Measurements from ENCODE around the gene CLMP.

Gene CLMP

DNA sequence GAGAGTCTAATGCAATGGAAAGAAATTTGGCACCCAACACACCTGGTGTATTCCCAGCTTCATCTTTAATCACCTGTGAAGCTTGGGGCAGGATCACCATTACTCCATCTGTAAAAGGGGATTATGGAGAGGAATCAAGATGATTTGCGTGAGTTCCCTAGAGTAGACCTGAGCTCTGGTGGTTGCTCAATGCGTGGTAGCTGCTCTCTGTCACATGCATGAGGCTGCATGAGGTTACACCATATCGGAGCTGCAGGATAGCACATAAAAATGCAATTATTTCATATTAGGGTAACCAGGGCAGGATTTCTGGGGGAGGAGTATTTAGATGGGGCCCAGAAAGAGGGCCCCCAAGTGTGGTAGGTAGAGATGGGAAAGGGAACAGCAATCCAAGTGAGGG, 35.3 kb upstream of the CLMP start:
- H3K27me3 ChIP-seq (ENCODE audit: control insufficient read depth, low read length), result peaks cover 20% of the 10 kb centered on the region
- H3K79me2 ChIP-seq (ENCODE audit: control insufficient read depth, low read length), result no peaks in the 10 kb centered on the region
- no peak overlapping the region for H3K4me2 ChIP-seq (ENCODE audit: low read length)
- H3K36me3 ChIP-seq (ENCODE audit: control insufficient read depth, low read length), result no peaks in the 10 kb centered on the region
- H3K9me3 ChIP-seq (ENCODE audit: control insufficient read depth, insufficient read depth, low read length), result no peaks in the 10 kb centered on the region
- H3F3A ChIP-seq (ENCODE audit: control insufficient read depth, insufficient read depth), result no peaks in the 10 kb centered on the region
- H3K9me2 ChIP-seq (replicated peaks; ENCODE audit: control insufficient read depth, low read length), result no peaks in the 10 kb centered on the region
- H3K4me1 ChIP-seq (ENCODE audit: control insufficient read depth, low read length), result peaks cover 5% of the 10 kb centered on the region; the same call in 1 of the 2 replicates
- H3K27ac ChIP-seq (ENCODE audit: low read depth, low read length), result no peak overlapping the region
- no peaks in the 10 kb centered on the region for H4K20me1 ChIP-seq (ENCODE audit: control insufficient read depth, insufficient read depth, low read depth, low read length)
- no peak overlapping the region for H3K4me3 ChIP-seq (ENCODE audit: low read length)
- TF ChIP-seq, protein P1, sequence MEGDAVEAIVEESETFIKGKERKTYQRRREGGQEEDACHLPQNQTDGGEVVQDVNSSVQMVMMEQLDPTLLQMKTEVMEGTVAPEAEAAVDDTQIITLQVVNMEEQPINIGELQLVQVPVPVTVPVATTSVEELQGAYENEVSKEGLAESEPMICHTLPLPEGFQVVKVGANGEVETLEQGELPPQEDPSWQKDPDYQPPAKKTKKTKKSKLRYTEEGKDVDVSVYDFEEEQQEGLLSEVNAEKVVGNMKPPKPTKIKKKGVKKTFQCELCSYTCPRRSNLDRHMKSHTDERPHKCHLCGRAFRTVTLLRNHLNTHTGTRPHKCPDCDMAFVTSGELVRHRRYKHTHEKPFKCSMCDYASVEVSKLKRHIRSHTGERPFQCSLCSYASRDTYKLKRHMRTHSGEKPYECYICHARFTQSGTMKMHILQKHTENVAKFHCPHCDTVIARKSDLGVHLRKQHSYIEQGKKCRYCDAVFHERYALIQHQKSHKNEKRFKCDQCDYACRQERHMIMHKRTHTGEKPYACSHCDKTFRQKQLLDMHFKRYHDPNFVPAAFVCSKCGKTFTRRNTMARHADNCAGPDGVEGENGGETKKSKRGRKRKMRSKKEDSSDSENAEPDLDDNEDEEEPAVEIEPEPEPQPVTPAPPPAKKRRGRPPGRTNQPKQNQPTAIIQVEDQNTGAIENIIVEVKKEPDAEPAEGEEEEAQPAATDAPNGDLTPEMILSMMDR (IDR thresholded peaks at IDR 0.05; ENCODE audit: low read depth, low read length, poor library complexity, severe bottlenecking), result no peak
- no peak for TF ChIP-seq EZH2phosphoT487 (IDR thresholded peaks at IDR 0.05; ENCODE audit: borderline replicate concordance, low read length)

DNA sequence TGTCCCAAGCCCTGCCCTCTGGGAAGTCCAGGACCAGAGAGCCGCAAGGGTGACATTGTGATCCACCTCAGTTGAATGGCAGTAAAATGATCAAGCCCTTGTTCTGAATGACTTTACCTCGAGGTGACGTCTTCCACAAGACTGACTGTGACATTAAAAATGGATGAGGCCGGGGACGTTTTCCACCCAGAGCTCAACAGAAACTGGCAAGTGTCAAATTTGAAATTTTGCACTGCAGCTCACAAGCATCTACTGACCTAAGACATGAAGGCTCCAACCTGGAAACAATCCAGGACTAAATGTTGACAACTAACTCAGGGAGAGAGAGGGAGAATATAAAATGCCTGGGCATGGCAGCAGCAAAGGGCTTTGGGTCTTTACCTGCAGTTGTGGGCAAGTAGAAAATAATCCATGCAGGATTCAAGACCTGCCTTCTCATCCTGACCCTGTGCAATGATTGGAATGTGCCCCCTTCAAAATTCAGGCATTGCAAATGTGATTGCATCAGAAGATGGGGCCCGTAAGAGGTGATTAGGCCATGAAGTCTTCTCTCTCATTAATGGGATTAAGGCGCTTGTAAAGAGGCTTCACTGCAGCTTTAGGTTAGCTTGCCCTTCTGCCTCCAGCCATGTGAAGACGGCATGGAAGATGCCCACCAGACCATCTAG, 33.6 kb upstream of the CLMP start:
- no peak overlapping the region for H3K4me3 ChIP-seq (ENCODE audit: low read length)
- no peaks in the 10 kb centered on the region for H3K79me2 ChIP-seq (ENCODE audit: control insufficient read depth, low read length)

DNA sequence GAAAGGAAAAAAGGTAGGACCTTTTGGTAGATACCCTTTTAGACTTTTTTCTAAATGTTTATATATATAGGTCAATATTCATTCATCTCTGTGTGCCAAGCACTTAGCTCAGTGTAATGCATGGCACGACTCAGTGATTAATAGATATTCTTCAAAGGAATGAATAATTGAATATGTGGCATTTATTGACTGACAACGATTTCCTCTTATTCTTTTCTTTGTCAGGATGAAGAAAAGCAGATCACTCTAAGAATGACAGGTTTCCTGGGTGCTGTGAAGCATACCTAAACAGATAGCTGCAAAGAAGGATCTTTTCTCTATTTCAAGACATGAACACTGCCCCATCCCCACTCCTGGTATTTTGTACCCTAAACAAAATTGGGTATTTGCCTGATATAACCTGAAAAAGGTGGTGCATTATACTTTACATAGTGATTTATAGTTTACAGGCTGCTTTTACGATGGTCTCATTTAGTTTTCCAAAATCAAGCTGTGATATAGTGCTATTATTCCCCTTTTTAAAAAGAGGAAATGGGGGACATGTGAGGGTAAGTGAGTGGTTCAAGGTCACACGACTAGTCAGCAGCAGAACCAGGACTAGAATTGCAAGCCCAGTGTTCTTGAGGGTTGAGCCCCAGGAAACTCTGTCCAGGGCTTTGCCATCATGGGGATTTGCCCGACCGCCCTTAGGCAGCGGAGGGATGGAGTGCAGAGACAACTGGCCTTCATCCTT, 32.9 kb upstream of the CLMP start:
- no peak overlapping the region for H3K4me3 ChIP-seq (ENCODE audit: low read length)
- H3F3A ChIP-seq (ENCODE audit: control insufficient read depth, insufficient read depth), result no peaks in the 10 kb centered on the region
- H3K9me3 ChIP-seq (ENCODE audit: control insufficient read depth, insufficient read depth, low read length), result no peaks in the 10 kb centered on the region
- no peaks in the 10 kb centered on the region for H3K79me2 ChIP-seq (ENCODE audit: control insufficient read depth, low read length)
- H3K27ac ChIP-seq (ENCODE audit: low read depth, low read length), result no peak overlapping the region
- H4K20me1 ChIP-seq (ENCODE audit: control insufficient read depth, insufficient read depth, low read depth, low read length), result no peaks in the 10 kb centered on the region
- H3K4me1 ChIP-seq (ENCODE audit: control insufficient read depth, low read length), result peaks cover 5% of the 10 kb centered on the region; the same call in 1 of the 2 replicates
- no peak overlapping the region for H3K4me2 ChIP-seq (ENCODE audit: low read length)
- no peaks in the 10 kb centered on the region for H3K36me3 ChIP-seq (ENCODE audit: control insufficient read depth, low read length)
- TF ChIP-seq, protein P1 (IDR thresholded peaks at IDR 0.05; ENCODE audit: low read depth, low read length, poor library complexity, severe bottlenecking), result no peak
- no peak for TF ChIP-seq EZH2phosphoT487 (IDR thresholded peaks at IDR 0.05; ENCODE audit: borderline replicate concordance, low read length)
- H3K27me3 ChIP-seq (ENCODE audit: control insufficient read depth, low read length), result peaks cover 20% of the 10 kb centered on the region
- H3K9me2 ChIP-seq (replicated peaks; ENCODE audit: control insufficient read depth, low read length), result no peaks in the 10 kb centered on the region

More for the DNA sequence above, 33.6 kb upstream of the CLMP start:
- Histone ChIP-seq H3K4me2 (ENCODE audit: low read length) (no peak overlapping the region), H3K4me1 (ENCODE audit: control insufficient read depth, low read length) (peaks cover 5% of the 10 kb centered on the region; the same call in 1 of the 2 replicates), H3K27ac (ENCODE audit: low read depth, low read length) (no peak overlapping the region), H3F3A (ENCODE audit: control insufficient read depth, insufficient read depth) (no peaks in the 10 kb centered on the region), H3K9me3 (ENCODE audit: control insufficient read depth, insufficient read depth, low read length) (no peaks in the 10 kb centered on the region), H3K9me2 (replicated peaks; ENCODE audit: control insufficient read depth, low read length) (no peaks in the 10 kb centered on the region), H3K27me3 (ENCODE audit: control insufficient read depth, low read length) (peaks cover 20% of the 10 kb centered on the region), H4K20me1 (ENCODE audit: control insufficient read depth, insufficient read depth, low read depth, low read length) (no peaks in the 10 kb centered on the region), H3K36me3 (ENCODE audit: control insufficient read depth, low read length) (no peaks in the 10 kb centered on the region)
- no peak for TF ChIP-seq EZH2phosphoT487 (IDR thresholded peaks at IDR 0.05; ENCODE audit: borderline replicate concordance, low read length)
- TF ChIP-seq, protein P1 (IDR thresholded peaks at IDR 0.05; ENCODE audit: low read depth, low read length, poor library complexity, severe bottlenecking), result no peak
